SU-DHL-6 (cell line): Measurements from ENCODE around the gene SSRP1.

ENCODE experiments used
- CTCF ChIP-seq: fragments of 200-600 bp; sonication (generic); IDR thresholded peaks from one replicate; pipeline ENCODE4 v1.5.1; 2017; ENCODE audit warnings: antibody characterized with exemption, mild to moderate bottlenecking, low read length, moderate library complexity; ENCODE audit not compliant: insufficient read depth, poor library complexity, severe bottlenecking
- EZH2phosphoT487 ChIP-seq: fragments of 200-600 bp; sonication (generic), shearing (Covaris generic); conservative IDR thresholded peaks from 2 replicates; pipeline ENCODE4 v1.6.1; 2018; ENCODE audit warnings: mild to moderate bottlenecking, antibody characterized with exemption, low read length, moderate library complexity, mixed read lengths

- TF ChIP-seq CTCF (no peak), EZH2phosphoT487 (no peak)
Observed at GRCh38 chr11:57341250-57341808, 5.6 kb upstream of the SSRP1 start.
